Daoy (cell line): ENCODE data around the gene TBRG4. TPM values are rescaled to one million over a fixed set of nuclear protein-coding genes. Genes with fewer than 3 reads are reported as not detected.
"Not testable (repeated sequence)": the region's sequence is repeated elsewhere in the genome, so short reads cannot be mapped to it uniquely, and the experiment has no call there.

Experiments
- DNase-seq: peaks from one replicate; pipeline ENCODE4 v3.0.0-alpha.2; 2015; ENCODE audit warnings: low read depth
- total RNA-seq: library from RNA; depleted of rRNA; stranded (reverse); fragments of >200 nt; shearing (Covaris generic); gene quantifications from 2 replicates; pipeline ENCODE4 v1.2.3, GENCODE V29; 2014

TBRG4 gene
- total RNA-seq, 1 experiment from 2014 or later = 211 TPM

DNA sequence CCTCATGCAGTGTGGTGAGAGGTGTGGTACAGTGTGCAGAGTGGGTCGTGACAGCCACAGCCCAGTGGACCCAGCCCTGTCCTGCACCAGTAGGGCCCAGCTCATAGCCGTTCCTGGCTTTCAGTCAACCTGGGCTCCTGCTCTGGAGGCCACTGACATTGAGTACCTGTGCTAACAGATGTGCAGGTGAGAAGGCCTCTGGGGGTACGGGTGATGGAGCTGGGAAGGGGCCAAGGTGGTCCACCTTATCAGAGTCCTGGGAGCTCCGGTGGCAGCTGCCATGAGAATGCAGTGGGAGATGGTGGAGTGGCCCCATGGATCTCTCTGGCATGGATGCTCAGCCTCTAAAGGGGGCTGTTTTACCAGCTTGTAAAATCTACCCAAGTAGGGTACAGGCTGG, 6.1 kb upstream of the TBRG4 start:
- DNase-seq = no peak

DNA sequence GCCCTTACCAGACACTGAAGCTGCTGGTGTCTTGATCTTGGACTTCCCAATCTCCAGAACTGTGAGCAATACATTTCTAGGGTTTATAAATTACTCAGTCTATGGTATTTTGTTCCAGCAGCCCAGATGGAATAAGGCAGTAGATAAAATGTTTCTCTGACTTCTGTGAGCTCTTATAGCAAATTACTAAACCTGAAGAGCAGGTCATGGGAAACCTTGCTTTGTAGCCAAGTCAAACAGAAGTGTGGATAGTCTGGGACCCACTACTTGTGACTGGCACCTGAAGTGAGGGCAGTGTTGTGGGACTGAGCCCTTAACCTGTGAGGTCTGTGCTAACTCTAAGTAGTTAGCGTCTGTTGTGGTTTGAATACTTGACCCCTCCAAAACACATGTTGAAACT, 4.6 kb upstream of the TBRG4 start:
- no peak for DNase-seq

- DNase-seq = no peak
These were observed 3.4 kb upstream of the TBRG4 start for GRCh38 chr7:45114926-45115325.

DNA sequence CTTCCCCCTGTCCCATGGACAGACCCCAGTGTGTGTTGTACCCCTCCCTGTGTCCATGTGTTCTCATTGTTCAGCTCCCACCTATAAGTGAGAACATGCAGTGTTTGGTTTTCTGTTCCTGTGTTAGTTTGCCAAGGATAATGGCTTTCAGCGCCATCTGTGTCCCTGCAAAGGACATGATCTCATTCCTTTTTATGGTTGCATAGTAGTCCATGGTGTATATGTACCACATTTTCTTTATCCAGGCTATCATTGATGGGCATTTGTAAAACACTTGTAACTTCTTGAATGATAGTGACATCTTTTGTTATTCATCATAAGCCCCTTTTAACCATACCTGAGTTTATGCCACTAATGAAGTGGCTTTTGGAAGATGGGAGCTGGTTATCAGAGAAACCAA, 2.8 kb upstream of the TBRG4 start:
- DNase-seq = not testable (repeated sequence)

DNA sequence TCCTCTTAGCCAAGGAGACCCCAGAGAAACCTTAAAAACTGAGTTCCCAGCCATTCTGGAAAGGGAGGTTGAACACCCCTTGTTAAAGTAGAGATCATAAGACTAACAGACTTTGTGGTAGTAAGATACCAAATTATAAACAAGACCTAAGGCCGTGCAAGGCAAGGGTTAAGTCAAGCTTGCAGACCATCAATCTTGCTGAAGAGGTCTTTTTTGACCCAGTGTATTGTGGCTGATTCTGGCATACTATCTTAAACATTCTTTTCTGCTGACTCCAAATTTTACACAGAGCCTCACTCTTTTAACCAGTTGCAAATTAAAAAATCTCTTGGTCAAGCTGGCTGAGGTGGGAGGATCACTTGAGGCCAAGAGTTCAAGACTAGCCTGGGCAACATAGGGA, 1.2 kb upstream of the TBRG4 start:
- DNase-seq = no peak

GRCh38 chr7:45108863-45109262, 2.6 kb downstream of the TBRG4 start:
- DNase-seq = no peak

GRCh38 chr7:45107356-45107755, 4.1 kb downstream of the TBRG4 start:
- no peak for DNase-seq

DNA sequence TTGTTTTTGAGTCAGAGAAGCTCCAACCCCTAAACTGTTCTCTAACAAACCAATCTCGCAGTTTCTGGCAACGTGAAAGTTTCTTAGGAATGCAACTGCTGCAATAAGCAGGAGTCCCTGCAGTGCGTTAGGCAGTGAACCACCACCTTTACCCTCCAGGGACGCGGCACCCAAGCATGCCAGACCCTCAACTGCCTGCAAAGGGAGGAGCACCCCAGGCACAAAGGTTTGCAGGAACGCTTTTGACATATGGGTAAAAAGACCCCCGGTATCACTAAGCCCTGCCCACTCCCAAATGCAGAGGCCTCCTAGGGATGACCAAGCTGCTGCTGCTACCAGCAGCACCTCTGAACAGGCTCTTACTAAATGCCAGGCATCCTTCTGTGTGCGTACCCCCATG, 4.7 kb downstream of the TBRG4 start:
- no peak for DNase-seq

DNA sequence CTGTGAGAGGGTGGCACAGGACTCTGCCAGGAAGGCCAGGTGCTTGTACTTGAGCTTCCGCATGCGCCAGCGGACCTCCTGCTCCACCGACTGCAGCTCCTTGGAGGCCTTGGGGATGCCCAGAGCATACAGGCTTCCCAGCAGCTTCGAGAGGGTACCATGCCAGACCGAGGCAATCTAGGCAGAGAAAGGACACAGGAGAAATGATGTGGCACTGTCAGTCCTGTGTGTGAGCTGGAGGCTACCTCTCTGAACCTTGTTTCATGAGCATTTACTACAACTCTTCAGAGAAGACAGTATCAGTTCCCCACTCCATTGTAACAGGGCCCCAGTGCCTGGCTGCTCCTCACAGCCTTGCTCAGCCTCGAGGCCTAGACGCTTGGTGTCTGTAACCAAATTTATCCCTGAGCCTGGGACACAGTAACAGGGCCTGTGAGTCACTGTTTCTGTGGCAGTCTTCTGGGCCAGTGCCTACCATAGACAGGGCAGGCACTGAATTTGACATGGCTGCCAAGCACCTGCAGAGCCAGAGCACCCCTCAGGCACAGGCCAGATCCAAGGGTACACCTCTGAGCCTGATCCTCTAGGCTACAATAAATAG, 5.8 kb downstream of the TBRG4 start:
- DNase-seq = no peak

DNA sequence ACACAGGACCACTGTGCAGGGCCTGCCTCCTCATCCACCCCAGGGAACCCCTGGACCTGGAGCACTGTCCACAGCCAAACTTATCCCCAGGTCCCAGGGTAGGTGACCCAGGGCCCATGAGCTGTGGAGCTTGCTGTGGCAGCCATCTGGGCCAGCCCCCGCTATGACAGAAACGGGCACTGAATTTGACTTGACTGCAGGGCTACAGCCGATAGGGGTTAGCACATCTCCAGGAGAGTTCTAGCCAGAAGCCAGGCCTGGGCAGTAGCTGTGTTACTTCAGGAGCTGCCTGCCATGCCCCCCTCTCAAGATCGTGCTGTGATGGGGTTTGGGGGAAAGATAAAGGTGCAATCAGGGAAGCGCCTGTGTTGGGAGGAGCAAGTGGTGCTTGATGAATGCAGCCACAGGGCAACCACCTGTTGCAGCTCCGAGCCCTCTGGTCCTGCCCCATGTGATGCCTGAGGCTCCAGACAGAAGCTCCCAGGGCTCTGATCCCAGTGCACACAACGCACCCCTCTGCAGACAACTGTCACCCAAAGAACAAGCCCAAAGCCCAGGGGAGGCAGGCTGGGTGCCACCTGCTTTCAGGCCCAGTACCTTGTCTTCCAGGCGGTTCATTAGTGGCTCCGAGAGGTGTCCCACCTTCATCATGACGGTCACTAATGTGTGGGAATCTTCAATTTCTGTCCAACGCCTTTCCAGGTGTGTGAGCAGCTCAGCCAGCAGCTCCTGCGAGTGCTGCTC, 6.5 kb downstream of the TBRG4 start:
- no peak for DNase-seq

- no peak for DNase-seq
These were observed 7.3 kb downstream of the TBRG4 start for GRCh38 chr7:45103958-45104843.

DNA sequence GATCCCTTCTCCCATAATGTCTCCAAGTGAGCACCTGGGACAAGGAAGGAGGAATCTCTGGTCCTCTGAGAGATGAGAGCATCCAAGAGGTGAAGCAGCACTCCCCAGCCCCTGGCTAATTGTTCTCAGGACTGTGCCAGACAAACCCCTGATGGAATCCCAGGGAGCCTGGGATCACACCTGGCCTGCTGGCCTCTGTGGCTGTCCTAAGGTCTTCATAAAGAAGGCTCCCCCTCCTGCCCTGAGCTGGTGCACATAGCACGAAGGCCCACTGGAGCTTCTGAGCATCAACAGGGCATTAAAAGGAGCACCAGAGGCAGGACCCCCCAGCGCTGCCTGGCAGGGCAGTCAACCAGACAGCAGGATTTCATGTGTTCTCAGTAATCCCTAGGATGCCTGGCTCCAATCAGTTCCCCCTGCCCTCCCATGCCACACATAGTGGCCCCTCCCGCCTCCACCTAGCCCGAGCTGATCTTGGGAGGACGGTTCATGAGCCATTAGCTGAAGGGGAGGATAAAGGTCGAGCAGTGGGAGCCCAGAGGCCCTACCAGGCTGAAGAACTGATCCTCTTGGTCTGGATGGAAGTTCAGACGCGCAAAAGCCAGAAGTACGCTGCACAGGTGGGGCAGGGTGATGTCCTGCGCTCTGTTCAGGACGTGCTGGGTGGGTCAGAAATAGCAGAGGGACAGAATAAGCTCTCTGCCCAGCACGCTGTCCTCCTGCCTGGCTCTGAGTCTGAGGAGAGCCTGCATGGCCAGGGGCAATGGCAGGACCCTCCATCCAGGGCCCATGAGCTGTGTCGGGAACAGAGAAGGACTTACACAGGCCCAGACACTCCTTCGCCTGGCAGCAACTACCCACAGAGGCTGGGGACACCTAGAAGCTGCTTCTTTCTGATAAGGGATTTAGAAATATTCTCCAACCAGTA, 8.4 kb downstream of the TBRG4 start:
- DNase-seq = no peak

- DNase-seq = no peak
These were observed 9.7 kb downstream of the TBRG4 start for GRCh38 chr7:45101748-45102147.

GRCh38 chr7:45100761-45101480, 10.6 kb downstream of the TBRG4 start:
- DNase-seq = no peak

DNA sequence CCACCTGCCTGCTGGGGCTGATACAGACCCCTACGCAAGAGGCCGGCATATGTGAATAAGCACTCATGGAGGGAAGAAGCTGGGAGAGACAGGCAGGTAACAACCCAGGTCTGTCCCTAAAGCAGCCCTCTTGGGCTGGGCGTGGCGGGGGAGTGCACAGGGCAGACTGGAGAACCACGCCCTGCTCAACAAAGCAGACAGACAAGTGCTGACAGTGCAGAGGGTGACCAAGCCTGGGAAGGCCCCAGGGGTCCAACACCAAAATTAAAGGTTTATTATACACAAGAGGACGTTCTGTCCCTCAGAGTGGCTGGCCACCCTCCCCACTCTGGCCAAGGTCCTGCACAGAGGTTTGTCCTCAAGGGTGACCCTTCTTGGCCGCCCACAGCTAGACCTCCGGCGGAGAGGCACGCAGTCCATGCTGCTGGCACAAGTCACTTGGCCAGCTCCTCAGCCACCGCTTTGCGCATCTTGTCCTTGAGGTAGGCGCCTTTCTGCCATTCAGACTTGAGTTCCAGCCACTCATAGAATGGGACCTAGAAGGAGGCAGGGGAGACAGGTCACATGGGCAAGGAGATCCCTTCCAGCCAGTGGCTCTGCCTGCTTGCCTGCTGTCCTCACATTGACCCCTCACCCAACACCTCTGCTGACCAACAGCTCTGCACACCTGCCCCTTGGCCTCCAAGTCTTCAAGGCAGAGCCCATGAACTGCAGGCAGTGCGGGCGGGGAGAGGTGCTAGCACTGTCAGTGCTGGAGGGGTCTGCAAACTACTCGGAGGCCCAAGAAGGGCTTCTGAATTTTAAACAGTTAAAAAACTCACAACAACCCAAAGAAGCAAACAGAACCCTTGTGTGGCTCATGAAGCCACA, 11.4 kb downstream of the TBRG4 start:
- DNase-seq = no peak

DNA sequence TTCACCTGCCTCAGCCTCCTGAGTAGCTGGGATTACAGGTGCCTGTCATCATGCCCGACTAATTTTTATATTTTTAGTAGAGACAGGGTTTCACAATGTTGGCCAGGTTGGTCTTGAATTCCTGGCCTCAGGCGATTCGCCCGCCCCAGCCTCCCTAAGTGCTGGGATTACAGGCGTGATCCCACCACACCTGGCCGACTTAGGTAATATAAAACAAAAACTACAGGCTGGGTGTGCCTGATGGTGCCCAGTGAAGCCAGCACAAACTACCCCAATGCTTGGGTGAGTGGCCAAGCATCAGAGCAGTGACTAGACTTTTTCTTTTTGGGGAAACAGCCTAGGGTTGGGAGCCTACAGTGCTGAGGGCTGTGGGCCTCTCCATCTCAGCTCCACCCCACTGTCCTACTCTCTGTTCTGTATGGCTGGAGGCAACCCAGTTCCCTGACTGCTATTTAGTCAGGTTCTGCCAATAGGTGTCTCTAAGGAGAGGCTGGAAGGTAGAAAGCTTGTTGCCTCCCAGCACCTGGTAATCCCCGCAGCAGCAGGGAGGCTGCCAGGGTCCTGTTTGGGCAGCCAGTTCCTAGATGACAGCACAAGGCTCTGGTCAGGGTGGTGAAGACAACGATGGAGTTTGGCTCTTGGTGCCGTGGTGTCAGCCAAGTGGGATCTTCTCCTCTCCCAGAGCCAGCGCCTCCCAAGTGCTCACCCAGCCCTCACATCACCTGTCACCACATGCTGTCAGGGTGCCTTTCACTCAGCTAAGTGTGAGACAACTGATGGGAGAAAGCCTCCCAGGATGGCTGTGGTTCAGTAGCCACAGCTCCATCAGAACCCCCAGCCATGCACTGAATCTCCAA, 12.3 kb downstream of the TBRG4 start:
- DNase-seq = no peak

GRCh38 chr7:45092931-45093235, 18.6 kb downstream of the TBRG4 start:
- no peak for DNase-seq

- peak; percentile 84 for DNase-seq
These were observed 19.2 kb downstream of the TBRG4 start for GRCh38 chr7:45092100-45092930.
